T-helper 9 cell (primary cell): ENCODE results near the gene NFKBIE.
A peak's percentile ranks its signal among the peaks of the same experiment; 100 is the strongest.
"Not testable (repeated sequence)": the region's sequence is repeated elsewhere in the genome, so short reads cannot be mapped to it uniquely, and the experiment has no call there.

ENCODE experiments used
- DNase-seq: peaks from one replicate; pipeline ENCODE4 v3.0.0-alpha.2; 2020
- total RNA-seq, 2 donors: gene quantifications; one replicate each; lab custom pipeline; 2026; lab: John Stamatoyannopoulos, UW

NFKBIE gene
- 22.5 to 102 reads per million in 2 donors for total RNA-seq

- DNase-seq = peak; percentile 96
Measured at GRCh38 chr6:44265007-44265721, at the start of gene NFKBIE. TSS of gene NFKBIE (minus strand) at chr6:44265551. CDS start at chr6:44265346, 205 bp downstream.

GRCh38 chr6:44314657-44315056, 49.3 kb upstream of the NFKBIE start:
- DNase-seq = not testable (repeated sequence)

- peak; percentile 95 for DNase-seq
Measured at GRCh38 chr6:44312901-44313788, 47.8 kb upstream of the NFKBIE start, which contains the start of gene AARS2. TSS of gene AARS2 (minus strand) at chr6:44313347. CDS start at chr6:44313323, 24 bp downstream.

- DNase-seq = no peak
Measured at GRCh38 chr6:44311767-44312166, 46.4 kb upstream of the NFKBIE start.

GRCh38 chr6:44311304-44311703, 46.0 kb upstream of the NFKBIE start:
- DNase-seq = no peak

- DNase-seq = no peak
Measured at GRCh38 chr6:44310241-44310640, 44.9 kb upstream of the NFKBIE start.

- DNase-seq = no peak
Measured at GRCh38 chr6:44309631-44310030, 44.3 kb upstream of the NFKBIE start.

- no peak for DNase-seq
Measured at GRCh38 chr6:44309092-44309491, 43.7 kb upstream of the NFKBIE start.

GRCh38 chr6:44307217-44307616, 41.9 kb upstream of the NFKBIE start:
- DNase-seq = no peak

GRCh38 chr6:44306710-44307109, 41.4 kb upstream of the NFKBIE start:
- no peak for DNase-seq

- DNase-seq = no peak
Measured at GRCh38 chr6:44305200-44305725, 39.9 kb upstream of the NFKBIE start.

GRCh38 chr6:44304282-44305199, 39.2 kb upstream of the NFKBIE start:
- peak; percentile 21 for DNase-seq

- no peak for DNase-seq
Measured at GRCh38 chr6:44303842-44304241, 38.5 kb upstream of the NFKBIE start.

- DNase-seq = no peak
Measured at GRCh38 chr6:44302856-44303255, 37.5 kb upstream of the NFKBIE start.

GRCh38 chr6:44301782-44302564, 36.6 kb upstream of the NFKBIE start:
- no peak for DNase-seq

- no peak for DNase-seq
Measured at GRCh38 chr6:44301106-44301505, 35.8 kb upstream of the NFKBIE start.

- DNase-seq = no peak
Measured at GRCh38 chr6:44300292-44300823, 35.0 kb upstream of the NFKBIE start.

GRCh38 chr6:44298864-44299263, 33.5 kb upstream of the NFKBIE start:
- DNase-seq = no peak

- no peak for DNase-seq
Measured at GRCh38 chr6:44298055-44298803, 32.9 kb upstream of the NFKBIE start.
